GM12801 (cell line): ENCODE data around the gene PRICKLE2.

Experiments used
- CTCF ChIP-seq: IDR thresholded peaks from one replicate; pipeline ENCODE4 v1.5.1; 2011; ENCODE audit warnings: control low read depth; ENCODE audit not compliant: insufficient read length; ENCODE audit errors: extremely low read depth

PRICKLE2 gene

GRCh38 chr3:64179249-64179648 is 46.0 kb downstream of the PRICKLE2 start:
- no peak for TF ChIP-seq CTCF

GRCh38 chr3:64178419-64178818 is 46.8 kb downstream of the PRICKLE2 start:
- no peak for TF ChIP-seq CTCF

- no peak for TF ChIP-seq CTCF
These were observed 48.7 kb downstream of the PRICKLE2 start for GRCh38 chr3:64176461-64176996.

GRCh38 chr3:64174328-64174727 is 50.9 kb downstream of the PRICKLE2 start:
- TF ChIP-seq CTCF = no peak

- no peak for TF ChIP-seq CTCF
These were observed 51.7 kb downstream of the PRICKLE2 start for GRCh38 chr3:64173563-64173962.

GRCh38 chr3:64170270-64170669 is 55.0 kb downstream of the PRICKLE2 start:
- no peak for TF ChIP-seq CTCF

- no peak for TF ChIP-seq CTCF
These were observed 57.4 kb downstream of the PRICKLE2 start for GRCh38 chr3:64167868-64168267.

- no peak for TF ChIP-seq CTCF
These were observed 57.9 kb downstream of the PRICKLE2 start for GRCh38 chr3:64167351-64167750.
